A673 (cell line): ENCODE measurements around the gene SLC22A16.

Experiments used
- EZH2 ChIP-seq: fragments of 200-600 bp; sonication (generic); IDR thresholded peaks from 2 replicates; pipeline ENCODE4 v1.6.1; 2017; ENCODE audit warnings: borderline replicate concordance, low read depth, mild to moderate bottlenecking, mixed read lengths, antibody characterized with exemption, low read length; ENCODE audit not compliant: poor library complexity, severe bottlenecking
- TF ChIP-seq, protein P1 (sequence below): fragments of 300-800, 200-600 bp; sonication (generic); conservative IDR thresholded peaks from 2 replicates; pipeline ENCODE4 v1.5.1; 2017; ENCODE audit warnings: low read depth, mild to moderate bottlenecking, antibody characterized with exemption, low read length, moderate library complexity, mixed read lengths

DNA sequence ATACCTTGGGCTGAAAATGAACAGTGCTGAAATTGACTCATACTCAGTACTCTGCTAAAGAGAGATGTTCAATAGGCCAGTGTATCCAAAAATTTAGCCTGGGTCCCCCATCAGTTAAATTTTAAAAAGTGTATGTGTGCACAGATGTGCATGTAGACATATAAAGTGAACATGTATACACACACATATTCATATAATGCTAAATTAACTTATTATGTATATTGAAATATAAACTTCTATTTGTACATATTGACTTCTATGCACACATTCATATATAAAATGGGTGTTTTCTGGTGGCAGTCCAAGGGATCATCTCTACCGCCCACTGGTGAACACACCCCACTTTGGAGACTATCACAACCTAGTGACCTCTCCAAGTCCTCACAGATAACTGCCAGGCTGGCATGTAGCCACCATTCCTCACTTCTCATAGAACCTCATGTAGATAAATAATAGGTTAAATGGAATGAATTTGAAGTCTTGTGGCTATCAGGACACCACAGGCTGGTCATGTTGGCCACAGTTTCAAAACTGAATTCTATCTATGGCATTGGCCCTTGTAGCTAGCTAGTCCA, 8.8 kb downstream of the SLC22A16 start:
- TF ChIP-seq, protein P1, sequence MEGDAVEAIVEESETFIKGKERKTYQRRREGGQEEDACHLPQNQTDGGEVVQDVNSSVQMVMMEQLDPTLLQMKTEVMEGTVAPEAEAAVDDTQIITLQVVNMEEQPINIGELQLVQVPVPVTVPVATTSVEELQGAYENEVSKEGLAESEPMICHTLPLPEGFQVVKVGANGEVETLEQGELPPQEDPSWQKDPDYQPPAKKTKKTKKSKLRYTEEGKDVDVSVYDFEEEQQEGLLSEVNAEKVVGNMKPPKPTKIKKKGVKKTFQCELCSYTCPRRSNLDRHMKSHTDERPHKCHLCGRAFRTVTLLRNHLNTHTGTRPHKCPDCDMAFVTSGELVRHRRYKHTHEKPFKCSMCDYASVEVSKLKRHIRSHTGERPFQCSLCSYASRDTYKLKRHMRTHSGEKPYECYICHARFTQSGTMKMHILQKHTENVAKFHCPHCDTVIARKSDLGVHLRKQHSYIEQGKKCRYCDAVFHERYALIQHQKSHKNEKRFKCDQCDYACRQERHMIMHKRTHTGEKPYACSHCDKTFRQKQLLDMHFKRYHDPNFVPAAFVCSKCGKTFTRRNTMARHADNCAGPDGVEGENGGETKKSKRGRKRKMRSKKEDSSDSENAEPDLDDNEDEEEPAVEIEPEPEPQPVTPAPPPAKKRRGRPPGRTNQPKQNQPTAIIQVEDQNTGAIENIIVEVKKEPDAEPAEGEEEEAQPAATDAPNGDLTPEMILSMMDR, result no peak
- TF ChIP-seq EZH2, result no peak
